Loucy (cell line): Measurements from ENCODE around the gene DLG2.

ENCODE experiments used
- H2AFZ ChIP-seq: fragments of 200-600 bp; sonication (generic); 2 replicates; pipeline ENCODE4 v1.6.0; 2016; ENCODE audit warnings: antibody characterized with exemption, mild to moderate bottlenecking, low read length, moderate library complexity
- H3F3A ChIP-seq: fragments of 200-600 bp; 2 replicates; pipeline ENCODE4 v1.6.0; 2016; ENCODE audit warnings: antibody characterized with exemption, low read depth, mild to moderate bottlenecking
- H3K27me3 ChIP-seq: fragments of 200-600 bp; sonication (generic); 2 replicates; pipeline ENCODE4 v1.6.1; 2014; ENCODE audit warnings: low read length, mild to moderate bottlenecking; ENCODE audit not compliant: insufficient read depth, poor library complexity, severe bottlenecking
- H3K36me3 ChIP-seq: fragments of 200-600 bp; sonication (generic); 2 replicates; pipeline ENCODE4 v1.6.1; 2016; ENCODE audit warnings: low read length; ENCODE audit not compliant: insufficient read depth
- H3K4me1 ChIP-seq: fragments of 200-600 bp; sonication (generic); 2 replicates; pipeline ENCODE4 v1.5.1; 2014; ENCODE audit warnings: low read length, mild to moderate bottlenecking; ENCODE audit not compliant: insufficient read depth, poor library complexity, severe bottlenecking
- H3K4me2 ChIP-seq: fragments of 200-600 bp; sonication (generic); 2 replicates; pipeline ENCODE4 v1.6.0; 2014; ENCODE audit warnings: antibody characterized with exemption, low read length, low read depth, mild to moderate bottlenecking; ENCODE audit not compliant: poor library complexity, severe bottlenecking
- H3K4me3 ChIP-seq: fragments of 200-600 bp; sonication (generic); 2 replicates; pipeline ENCODE4 v1.5.1; 2014; ENCODE audit warnings: low read length, mild to moderate bottlenecking, mixed read lengths; ENCODE audit not compliant: poor library complexity, severe bottlenecking
- H3K79me2 ChIP-seq: fragments of 200-600 bp; sonication (generic); 2 replicates; pipeline ENCODE4 v1.6.1; 2014; ENCODE audit warnings: low read length; ENCODE audit not compliant: insufficient read depth
- H3K9ac ChIP-seq: fragments of 200-600 bp; sonication (generic); 2 replicates; pipeline ENCODE4 v1.6.0; 2014; ENCODE audit warnings: mild to moderate bottlenecking, low read depth, low read length, moderate library complexity; ENCODE audit not compliant: poor library complexity, severe bottlenecking
- H3K9me2 ChIP-seq: fragments of 200-600 bp; sonication (generic); replicated peaks from 2 replicates; pipeline ENCODE4 v1.6.1; 2016; ENCODE audit warnings: low read depth, low read length, mixed read lengths
- H3K9me3 ChIP-seq: fragments of 200-600 bp; sonication (generic); 2 replicates; pipeline ENCODE4 v1.6.1; 2014; ENCODE audit warnings: mild to moderate bottlenecking, antibody characterized with exemption, low read length, low read depth; ENCODE audit not compliant: insufficient read depth
- H4K20me1 ChIP-seq: fragments of 200-600 bp; sonication (generic); 2 replicates; pipeline ENCODE4 v1.6.0; 2014; ENCODE audit warnings: antibody characterized with exemption, low read length, mild to moderate bottlenecking; ENCODE audit not compliant: insufficient read depth, poor library complexity, severe bottlenecking
- CTCF ChIP-seq: fragments of 200-600 bp; sonication (generic); conservative IDR thresholded peaks from 2 replicates; pipeline ENCODE4 v1.5.1; 2014; ENCODE audit warnings: mild to moderate bottlenecking, antibody characterized with exemption, low read length
- EZH2phosphoT487 ChIP-seq: fragments of 200-600 bp; IDR thresholded peaks from 2 replicates; pipeline ENCODE4 v1.6.1; 2018; ENCODE audit warnings: antibody characterized with exemption, mild to moderate bottlenecking, moderate library complexity, borderline replicate concordance

The DLG2 gene

DNA sequence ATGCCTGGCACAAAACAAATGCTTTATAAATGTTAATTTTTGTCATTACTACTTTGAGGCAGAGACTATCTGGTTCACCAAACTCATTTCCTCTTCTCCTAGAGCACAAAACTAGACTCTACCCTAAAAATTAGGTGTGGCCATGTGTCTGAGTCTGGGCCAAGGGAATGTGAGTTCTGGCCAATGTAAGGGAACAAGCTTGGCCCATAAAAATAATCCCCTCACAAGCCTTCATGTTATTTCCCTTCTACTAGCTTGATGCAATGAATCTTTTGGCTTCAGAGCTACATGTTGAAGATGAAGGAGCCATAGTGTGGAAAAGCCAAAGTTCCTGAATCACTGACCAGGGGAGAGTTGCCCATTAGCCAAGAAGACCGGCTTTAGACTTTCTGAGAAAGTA lies 1934.5 kb downstream of the DLG2 start:
- Histone ChIP-seq H3K9me2 (no peaks in the 10 kb centered on the region), H3K79me2 (no peaks in the 10 kb centered on the region), H3K4me1 (no peaks in the 10 kb centered on the region), H3K9ac (no peak overlapping the region), H3K27me3 (no peaks in the 10 kb centered on the region), H3K9me3 (no peaks in the 10 kb centered on the region), H4K20me1 (no peaks in the 10 kb centered on the region), H2AFZ (no peak overlapping the region), H3K4me3 (no peak overlapping the region), H3F3A (no peaks in the 10 kb centered on the region), H3K4me2 (no peak overlapping the region), H3K36me3 (no peaks in the 10 kb centered on the region)
- TF ChIP-seq EZH2phosphoT487, result no peak

- Histone ChIP-seq H2AFZ (no peak overlapping the region), H3K79me2 (no peaks in the 10 kb centered on the region), H3K9ac (no peak overlapping the region), H3K4me3 (no peak overlapping the region), H3K36me3 (no peaks in the 10 kb centered on the region), H4K20me1 (no peaks in the 10 kb centered on the region), H3K27me3 (no peaks in the 10 kb centered on the region), H3K4me1 (no peaks in the 10 kb centered on the region), H3F3A (no peaks in the 10 kb centered on the region), H3K4me2 (no peak overlapping the region), H3K9me3 (no peaks in the 10 kb centered on the region), H3K9me2 (no peaks in the 10 kb centered on the region)
- no peak for TF ChIP-seq CTCF
These were observed 1935.6 kb downstream of the DLG2 start for GRCh38 chr11:83691451-83691950.

DNA sequence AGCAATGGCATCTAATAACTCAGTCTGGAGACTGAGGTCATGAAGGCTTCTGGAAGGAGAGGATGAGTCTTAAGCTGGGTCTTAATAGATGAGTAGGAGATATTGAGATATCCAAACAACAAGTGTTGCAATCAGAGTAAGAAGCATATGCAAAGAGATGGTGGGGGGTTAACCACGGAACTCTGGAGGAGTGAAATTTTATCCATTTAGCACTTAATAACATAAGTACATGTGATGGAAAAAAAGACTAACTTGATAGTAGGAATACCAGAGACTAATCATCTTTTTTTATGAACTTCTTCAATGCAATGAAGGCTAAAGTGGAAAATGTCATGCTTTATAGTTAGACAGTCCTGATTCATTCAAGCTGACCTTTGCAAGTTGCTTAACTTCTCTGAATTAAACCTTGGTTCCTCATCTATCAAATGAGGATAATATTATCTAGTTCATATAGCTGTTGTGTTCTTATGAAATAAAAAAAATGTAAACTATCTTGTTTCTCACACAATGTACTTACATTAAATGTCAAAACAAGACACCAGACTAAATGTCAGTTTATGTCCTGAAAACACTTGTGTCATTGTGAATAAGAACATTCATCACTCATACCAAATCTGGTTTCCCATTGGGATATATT lies 1937.9 kb downstream of the DLG2 start:
- no peak overlapping the region for H3K4me2 ChIP-seq
- no peaks in the 10 kb centered on the region for H3K79me2 ChIP-seq
- H4K20me1 ChIP-seq, result no peaks in the 10 kb centered on the region
- H3K9me2 ChIP-seq, result no peaks in the 10 kb centered on the region
- H3K9me3 ChIP-seq, result no peaks in the 10 kb centered on the region
- H3K4me1 ChIP-seq, result no peaks in the 10 kb centered on the region
- no peaks in the 10 kb centered on the region for H3F3A ChIP-seq
- H3K9ac ChIP-seq, result no peak overlapping the region
- no peaks in the 10 kb centered on the region for H3K27me3 ChIP-seq
- TF ChIP-seq CTCF (no peak), EZH2phosphoT487 (no peak)
- no peak overlapping the region for H3K4me3 ChIP-seq
- no peak overlapping the region for H2AFZ ChIP-seq
- H3K36me3 ChIP-seq, result no peaks in the 10 kb centered on the region

- Histone ChIP-seq H3K9ac (no peak overlapping the region), H3F3A (no peaks in the 10 kb centered on the region), H3K36me3 (no peaks in the 10 kb centered on the region), H3K4me3 (no peak overlapping the region), H3K9me2 (no peaks in the 10 kb centered on the region), H3K4me2 (no peak overlapping the region), H3K9me3 (no peaks in the 10 kb centered on the region), H3K4me1 (no peaks in the 10 kb centered on the region), H4K20me1 (no peaks in the 10 kb centered on the region), H3K27me3 (no peaks in the 10 kb centered on the region), H2AFZ (no peak overlapping the region), H3K79me2 (no peaks in the 10 kb centered on the region)
- TF ChIP-seq CTCF (no peak), EZH2phosphoT487 (no peak)
These were observed 1939.4 kb downstream of the DLG2 start for GRCh38 chr11:83687787-83688186.
